Measurements from ENCODE around the gene CCNT1.
"Not testable (repeated sequence)": the region's sequence is repeated elsewhere in the genome, so short reads cannot be mapped to it uniquely, and the experiment has no call there.

Gene CCNT1

GRCh38 chr12:48651681-48652080 lies 64.8 kb downstream of the CCNT1 start:
- Histone ChIP-seq H3K27me3 (ENCODE audit: insufficient read depth, low read length) (no peaks in the 10 kb centered on the region), H3K36me3 (ENCODE audit: insufficient read depth, low read length) (peaks cover 73% of the 10 kb centered on the region), H2AFZ (ENCODE audit: low read depth, low read length) (no peak overlapping the region)

GRCh38 chr12:48645354-48645753 lies 71.2 kb downstream of the CCNT1 start:
- Histone ChIP-seq H3K9me3 (ENCODE audit: low read length) (peaks cover 20% of the 10 kb centered on the region), H3K36me3 (ENCODE audit: insufficient read depth, low read length) (peaks cover 39% of the 10 kb centered on the region)
- H2AFZ ChIP-seq (ENCODE audit: low read depth, low read length); H3K4me3 ChIP-seq (ENCODE audit: low read length); H3K27me3 ChIP-seq (ENCODE audit: insufficient read depth, low read length); H3K4me1 ChIP-seq (ENCODE audit: insufficient read depth, low read length): not testable (repeated sequence)

More at GRCh38 chr12:48651681-48652080, 64.8 kb downstream of the CCNT1 start:
- Histone ChIP-seq H3K9me3 (ENCODE audit: low read length) (peaks cover 2% of the 10 kb centered on the region), H3K4me1 (ENCODE audit: insufficient read depth, low read length) (no peaks in the 10 kb centered on the region), H3K4me3 (ENCODE audit: low read length) (no peak overlapping the region)

- Histone ChIP-seq H3K9me3 (ENCODE audit: low read length) (peaks cover 21% of the 10 kb centered on the region), H3K36me3 (ENCODE audit: insufficient read depth, low read length) (peaks cover 25% of the 10 kb centered on the region), H3K4me3 (ENCODE audit: low read length) (no peak overlapping the region), H2AFZ (ENCODE audit: low read depth, low read length) (no peak overlapping the region), H3K27me3 (ENCODE audit: insufficient read depth, low read length) (no peaks in the 10 kb centered on the region), H3K4me1 (ENCODE audit: insufficient read depth, low read length) (no peaks in the 10 kb centered on the region)
These were observed 73.5 kb downstream of the CCNT1 start for GRCh38 chr12:48643011-48643410.

- peaks cover 22% of the 10 kb centered on the region for H3K36me3 ChIP-seq (ENCODE audit: insufficient read depth, low read length)
- H3K4me3 ChIP-seq (ENCODE audit: low read length); H3K4me1 ChIP-seq (ENCODE audit: insufficient read depth, low read length); H2AFZ ChIP-seq (ENCODE audit: low read depth, low read length); H3K27me3 ChIP-seq (ENCODE audit: insufficient read depth, low read length): not testable (repeated sequence)
- H3K9me3 ChIP-seq (ENCODE audit: low read length) = peaks cover 21% of the 10 kb centered on the region
These were observed 74.6 kb downstream of the CCNT1 start for GRCh38 chr12:48641752-48642555.

GRCh38 chr12:48640854-48641253 lies 75.7 kb downstream of the CCNT1 start:
- peaks cover 18% of the 10 kb centered on the region for H3K9me3 ChIP-seq (ENCODE audit: low read length)
- peaks cover 16% of the 10 kb centered on the region for H3K36me3 ChIP-seq (ENCODE audit: insufficient read depth, low read length)
- no peaks in the 10 kb centered on the region for H3K4me1 ChIP-seq (ENCODE audit: insufficient read depth, low read length)
- H3K27me3 ChIP-seq (ENCODE audit: insufficient read depth, low read length) = no peaks in the 10 kb centered on the region
- H3K4me3 ChIP-seq (ENCODE audit: low read length) = no peak overlapping the region
- no peak overlapping the region for H2AFZ ChIP-seq (ENCODE audit: low read depth, low read length)

- no peaks in the 10 kb centered on the region for H3K27me3 ChIP-seq (ENCODE audit: insufficient read depth, low read length)
- peaks cover 16% of the 10 kb centered on the region for H3K36me3 ChIP-seq (ENCODE audit: insufficient read depth, low read length)
- no peaks in the 10 kb centered on the region for H3K4me1 ChIP-seq (ENCODE audit: insufficient read depth, low read length)
- H3K9me3 ChIP-seq (ENCODE audit: low read length) = peaks cover 17% of the 10 kb centered on the region
- no peak overlapping the region for H3K4me3 ChIP-seq (ENCODE audit: low read length)
- no peak overlapping the region for H2AFZ ChIP-seq (ENCODE audit: low read depth, low read length)
These were observed 76.1 kb downstream of the CCNT1 start for GRCh38 chr12:48640428-48640827.

Data from neuron (in vitro differentiated cells).